Osteocyte (in vitro differentiated cells): Measurements from ENCODE around the gene SYT9. TPM values are rescaled to one million over a fixed set of nuclear protein-coding genes. Genes with fewer than 3 reads are reported as not detected.
"Not testable (repeated sequence)": the region's sequence is repeated elsewhere in the genome, so short reads cannot be mapped to it uniquely, and the experiment has no call there.

Experiments
- DNase-seq: peaks from one replicate; pipeline ENCODE4 v3.0.0; 2021; ENCODE audit warnings: mixed read lengths; ENCODE audit not compliant: unreplicated experiment; ENCODE audit errors: extremely low spot score
- H3K27ac Mint-ChIP-seq: one replicate; pipeline ENCODE4 v1.8.0; 2021; ENCODE audit warnings: mild to moderate bottlenecking, mixed read lengths; ENCODE audit not compliant: unreplicated experiment
- H3K27me3 Mint-ChIP-seq: one replicate; pipeline ENCODE4 v1.8.0; 2021; ENCODE audit warnings: mixed read lengths; ENCODE audit not compliant: unreplicated experiment
- H3K36me3 Mint-ChIP-seq: one replicate; pipeline ENCODE4 v1.8.0; 2021; ENCODE audit warnings: mixed read lengths; ENCODE audit not compliant: unreplicated experiment
- H3K4me1 Mint-ChIP-seq: one replicate; pipeline ENCODE4 v1.8.0; 2021; ENCODE audit warnings: mixed read lengths; ENCODE audit not compliant: unreplicated experiment
- H3K4me3 Mint-ChIP-seq: one replicate; pipeline ENCODE4 v1.8.0; 2021; ENCODE audit warnings: mild to moderate bottlenecking, moderate library complexity, mixed read lengths; ENCODE audit not compliant: unreplicated experiment
- H3K9me3 Mint-ChIP-seq: one replicate; pipeline ENCODE4 v1.8.0; 2021; ENCODE audit warnings: mixed read lengths; ENCODE audit not compliant: unreplicated experiment
- total RNA-seq: library from RNA; stranded (reverse); gene quantifications from 2 replicates; pipeline ENCODE4 v1.2.1, GENCODE V29; 2021
- TF ChIP-seq, protein P1 (sequence below): fragments of 200-600 bp; sonication (generic); IDR thresholded peaks from 2 replicates; pipeline ENCODE4 v1.5.0; 2021; ENCODE audit warnings: antibody characterized with exemption, mild to moderate bottlenecking, moderate library complexity

Gene SYT9
- total RNA-seq, 1 donor from 2014 or later = 0.40 TPM

DNA sequence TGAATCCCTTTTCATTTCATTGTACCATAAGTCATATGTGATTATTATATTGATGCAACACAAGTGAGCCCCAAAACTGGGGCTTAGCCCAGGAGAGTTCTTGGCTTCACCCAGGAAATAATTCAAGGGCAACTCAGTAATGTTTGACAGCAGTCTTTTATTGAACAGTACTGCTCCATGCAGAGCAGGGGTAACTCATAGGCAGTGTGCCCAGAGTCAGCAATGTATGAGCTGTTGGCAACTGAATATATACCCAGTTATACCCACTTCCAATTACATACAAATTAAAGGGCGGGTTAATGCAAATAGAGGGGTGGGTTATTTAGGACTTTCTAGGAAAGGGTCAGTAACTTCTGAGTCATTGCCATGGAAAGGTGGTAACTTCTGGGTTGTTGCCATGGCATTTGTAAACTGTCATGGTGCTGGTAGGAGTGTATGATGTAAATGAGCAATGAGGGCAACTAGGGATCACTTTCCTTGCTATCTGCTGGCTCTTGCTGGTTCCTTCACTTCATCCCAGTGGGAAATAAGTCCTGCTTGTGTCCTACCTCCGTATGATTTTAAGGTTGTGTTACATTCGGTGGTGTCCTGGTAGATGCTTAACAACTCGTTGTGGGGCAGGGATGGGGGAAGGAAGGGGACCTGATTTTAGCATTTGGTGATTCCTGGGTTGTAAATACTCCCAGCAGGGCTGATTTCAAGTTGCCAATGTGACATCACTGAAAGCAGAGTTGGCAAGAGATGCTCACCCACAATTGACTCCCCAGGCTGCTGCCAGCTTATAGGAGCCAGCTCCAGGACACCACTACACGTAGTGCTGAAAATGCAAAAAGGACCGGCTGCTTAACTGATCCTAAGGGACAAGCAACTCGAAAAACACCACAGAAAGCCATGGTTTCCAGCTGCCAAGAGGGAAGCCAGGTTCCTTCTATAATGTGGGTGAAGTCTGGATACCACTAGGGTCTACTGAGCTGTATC lies 70.1 kb downstream of the SYT9 start:
- Mint-ChIP-seq H3K4me1 (no peaks in the 10 kb centered on the region), H3K27ac (no peak overlapping the region), H3K36me3 (no peaks in the 10 kb centered on the region), H3K27me3 (peaks cover 4% of the 10 kb centered on the region), H3K4me3 (no peak overlapping the region), H3K9me3 (no peaks in the 10 kb centered on the region)
- no peak for DNase-seq
- TF ChIP-seq, protein P1, sequence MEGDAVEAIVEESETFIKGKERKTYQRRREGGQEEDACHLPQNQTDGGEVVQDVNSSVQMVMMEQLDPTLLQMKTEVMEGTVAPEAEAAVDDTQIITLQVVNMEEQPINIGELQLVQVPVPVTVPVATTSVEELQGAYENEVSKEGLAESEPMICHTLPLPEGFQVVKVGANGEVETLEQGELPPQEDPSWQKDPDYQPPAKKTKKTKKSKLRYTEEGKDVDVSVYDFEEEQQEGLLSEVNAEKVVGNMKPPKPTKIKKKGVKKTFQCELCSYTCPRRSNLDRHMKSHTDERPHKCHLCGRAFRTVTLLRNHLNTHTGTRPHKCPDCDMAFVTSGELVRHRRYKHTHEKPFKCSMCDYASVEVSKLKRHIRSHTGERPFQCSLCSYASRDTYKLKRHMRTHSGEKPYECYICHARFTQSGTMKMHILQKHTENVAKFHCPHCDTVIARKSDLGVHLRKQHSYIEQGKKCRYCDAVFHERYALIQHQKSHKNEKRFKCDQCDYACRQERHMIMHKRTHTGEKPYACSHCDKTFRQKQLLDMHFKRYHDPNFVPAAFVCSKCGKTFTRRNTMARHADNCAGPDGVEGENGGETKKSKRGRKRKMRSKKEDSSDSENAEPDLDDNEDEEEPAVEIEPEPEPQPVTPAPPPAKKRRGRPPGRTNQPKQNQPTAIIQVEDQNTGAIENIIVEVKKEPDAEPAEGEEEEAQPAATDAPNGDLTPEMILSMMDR = no peak

DNA sequence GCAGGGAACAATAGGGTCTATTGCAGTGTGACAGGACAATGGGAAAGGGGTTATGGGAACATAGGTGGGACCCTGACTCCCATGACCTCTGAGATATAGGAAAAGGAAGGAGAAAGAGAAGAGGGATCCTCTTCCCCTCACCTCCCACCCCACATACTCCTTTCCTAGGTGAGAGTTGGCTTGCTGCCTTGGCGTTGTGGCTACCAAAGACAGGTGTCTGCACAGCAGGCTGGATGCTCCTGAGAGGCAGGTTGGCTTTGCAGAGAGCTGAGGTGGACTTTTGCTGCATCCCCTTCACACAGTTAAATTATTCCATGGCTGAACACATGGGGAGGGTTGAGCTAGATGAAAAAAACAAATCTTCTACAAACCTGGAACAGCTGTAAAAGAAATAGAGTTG lies 80.7 kb downstream of the SYT9 start:
- Mint-ChIP-seq H3K36me3 (no peaks in the 10 kb centered on the region), H3K4me1 (no peaks in the 10 kb centered on the region), H3K27me3 (no peaks in the 10 kb centered on the region), H3K27ac (no peak overlapping the region), H3K4me3 (no peak overlapping the region), H3K9me3 (no peaks in the 10 kb centered on the region)
- DNase-seq = no peak
- TF ChIP-seq, protein P1 = no peak

DNA sequence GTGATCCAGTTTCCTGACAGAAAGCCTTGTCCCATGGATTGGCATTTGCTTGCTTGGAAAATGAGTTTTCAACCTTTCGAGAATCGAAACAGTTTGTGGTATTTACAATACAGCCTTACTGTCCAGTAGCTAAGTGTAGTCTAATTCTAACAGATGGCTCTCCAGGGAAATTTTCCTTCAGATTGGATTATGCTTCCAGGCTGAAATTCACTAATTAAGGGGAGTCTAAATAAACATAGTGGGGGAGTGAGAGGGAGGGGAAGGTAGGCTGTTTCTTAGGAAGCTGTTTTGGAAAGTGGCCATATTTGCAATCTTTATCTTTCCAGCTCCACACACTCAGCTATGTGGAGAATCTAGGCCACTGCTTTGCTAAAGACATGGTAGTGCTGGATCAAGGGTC lies 81.3 kb downstream of the SYT9 start:
- Mint-ChIP-seq H3K9me3 (no peaks in the 10 kb centered on the region), H3K27me3 (peaks cover 2% of the 10 kb centered on the region), H3K4me1 (no peaks in the 10 kb centered on the region), H3K36me3 (no peaks in the 10 kb centered on the region), H3K27ac (no peak overlapping the region), H3K4me3 (no peak overlapping the region)
- DNase-seq = no peak
- TF ChIP-seq, protein P1 = no peak

DNA sequence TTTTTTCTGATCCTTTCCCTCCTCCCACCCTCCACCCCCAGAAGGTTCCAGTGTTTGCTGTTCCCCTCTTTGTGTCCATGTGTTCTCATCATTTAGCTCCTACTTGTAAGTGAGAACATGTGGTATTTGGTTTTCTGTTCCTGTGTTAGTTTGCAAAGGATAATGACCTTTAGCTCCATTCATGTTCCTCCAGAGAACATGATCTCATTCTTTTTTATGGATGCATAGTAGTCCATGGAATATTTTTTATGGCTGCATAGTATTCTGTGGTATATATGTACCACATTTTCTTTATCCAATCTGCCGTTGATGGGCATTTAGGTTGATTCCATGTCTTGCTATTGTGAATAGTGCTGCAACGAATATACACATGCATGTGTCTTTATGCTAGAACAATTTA lies 83.7 kb downstream of the SYT9 start:
- not testable (repeated sequence) for H3K36me3 Mint-ChIP-seq, H3K4me3 Mint-ChIP-seq, DNase-seq, H3K9me3 Mint-ChIP-seq, H3K4me1 Mint-ChIP-seq, H3K27ac Mint-ChIP-seq
- peaks cover 12% of the 10 kb centered on the region for H3K27me3 Mint-ChIP-seq

DNA sequence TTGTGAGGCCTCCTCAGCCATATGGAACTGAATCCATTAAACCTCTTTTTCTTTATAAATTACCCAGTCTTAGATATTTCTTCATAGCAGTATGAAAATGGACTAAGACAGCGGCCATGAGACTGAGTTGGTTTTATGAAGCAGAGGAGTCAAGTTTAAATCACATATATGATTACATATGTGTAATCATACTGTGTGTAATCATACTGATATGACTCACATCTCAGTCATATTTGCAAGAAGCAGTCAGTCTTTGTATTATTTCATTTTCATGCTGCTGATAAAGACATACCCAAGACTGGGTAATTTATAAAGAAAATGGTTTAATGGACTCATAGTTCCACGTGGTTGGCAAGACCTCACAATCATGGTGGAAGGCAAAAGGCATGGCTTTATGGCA lies 89.8 kb downstream of the SYT9 start:
- TF ChIP-seq, protein P1 = no peak
- no peak for DNase-seq
- Mint-ChIP-seq H3K36me3 (no peaks in the 10 kb centered on the region), H3K9me3 (no peaks in the 10 kb centered on the region), H3K27me3 (peaks cover 12% of the 10 kb centered on the region), H3K4me1 (no peaks in the 10 kb centered on the region), H3K4me3 (no peak overlapping the region), H3K27ac (no peak overlapping the region)
